PC-3 (cell line): ENCODE results near the gene GPR137B. TPM values are rescaled to one million over a fixed set of nuclear protein-coding genes. Genes with fewer than 3 reads are reported as not detected.

Experiments
- ATAC-seq: fragments of 200-7000 bp; cut with Tn5 transposase; 2 replicates; pipeline ENCODE4 v1.9.1; 2020; ENCODE audit warnings: mild to moderate bottlenecking, moderate library complexity
- BruUV-seq: library from RNA; stranded (reverse); fragments of 400-500 nt; replicated peaks from 2 replicates; lab custom pipeline; 2021; lab: Mats Ljungman, UMichigan
- CTCF ChIA-PET: fragments of 300-600 bp; sonication (Branson Sonifier 250); formaldehyde crosslinking; loops from one replicate; lab custom pipeline; 2022; ENCODE audit warnings: antibody characterized with exemption; lab: Charles Lee
- POLR2A ChIA-PET: fragments of 300-600 bp; sonication (Branson Sonifier 250); formaldehyde crosslinking; loops from one replicate; lab custom pipeline; 2022; ENCODE audit warnings: antibody characterized with exemption; ENCODE audit not compliant: unreplicated experiment; lab: Charles Lee
- DNase-seq: peaks from one replicate; pipeline ENCODE4 v3.0.0-alpha.2; 2015
- H2AFZ ChIP-seq: fragments of 300-600 bp; sonication (generic); 2 replicates; pipeline ENCODE4 v1.6.0; 2016; ENCODE audit warnings: antibody characterized with exemption, low read length
- H3F3A ChIP-seq: fragments of 300-600 bp; sonication (generic); one replicate; pipeline ENCODE4 v1.6.0; 2017; ENCODE audit warnings: antibody characterized with exemption, low read length, control low read depth, mild to moderate bottlenecking; ENCODE audit not compliant: unreplicated experiment
- H3K27ac ChIP-seq: fragments of 300-600 bp; sonication (generic); 2 replicates; pipeline ENCODE4 v1.5.1; 2016; ENCODE audit warnings: mild to moderate bottlenecking, low read length
- H3K27me3 ChIP-seq: fragments of 300-600 bp; sonication (generic); 2 replicates; pipeline ENCODE4 v1.6.1; 2016; ENCODE audit warnings: low read length, mixed read lengths
- H3K36me3 ChIP-seq: fragments of 300-600 bp; sonication (generic); 2 replicates; pipeline ENCODE4 v1.6.1; 2016; ENCODE audit warnings: low read depth, mixed run types, low read length, mixed read lengths
- H3K4me1 ChIP-seq: fragments of 300-600 bp; sonication (generic); 2 replicates; pipeline ENCODE4 v1.5.1; 2016; ENCODE audit warnings: low read length; ENCODE audit not compliant: insufficient read depth
- H3K4me2 ChIP-seq: fragments of 300-600 bp; sonication (generic); 2 replicates; pipeline ENCODE4 v1.6.0; 2016; ENCODE audit warnings: low read length
- H3K4me3 ChIP-seq: fragments of 300-600 bp; sonication (generic); 2 replicates; pipeline ENCODE4 v1.5.1; 2016; ENCODE audit warnings: mild to moderate bottlenecking, low read length, mixed read lengths
- H3K79me2 ChIP-seq: fragments of 300-600 bp; sonication (generic); 2 replicates; pipeline ENCODE4 v1.6.1; 2017; ENCODE audit warnings: low read length, mixed read lengths
- H3K9ac ChIP-seq: fragments of 300-600 bp; sonication (generic); 2 replicates; pipeline ENCODE4 v1.6.0; 2016; ENCODE audit warnings: mild to moderate bottlenecking, low read length
- H3K9me2 ChIP-seq: fragments of 300-600 bp; sonication (generic); replicated peaks from 2 replicates; pipeline ENCODE4 v1.6.1; 2016; ENCODE audit warnings: mixed run types, low read length, mixed read lengths
- H3K9me3 ChIP-seq: fragments of 300-600 bp; sonication (generic); 2 replicates; pipeline ENCODE4 v1.6.1; 2016; ENCODE audit warnings: low read length, mixed read lengths
- H4K20me1 ChIP-seq: fragments of 300-600 bp; sonication (generic); 2 replicates; pipeline ENCODE4 v1.6.1; 2016; ENCODE audit warnings: low read length, mixed read lengths
- CTCF ChIP-seq: fragments of 300-600 bp; sonication (generic); conservative IDR thresholded peaks from 2 replicates; pipeline ENCODE4 v1.5.1; 2017; ENCODE audit warnings: antibody characterized with exemption, low read depth, mild to moderate bottlenecking, low read length
- EZH2 ChIP-seq: fragments of 300-600 bp; sonication (generic); IDR thresholded peaks from one replicate; pipeline ENCODE4 v1.6.1; 2017; ENCODE audit warnings: antibody characterized with exemption, mild to moderate bottlenecking, low read length; ENCODE audit not compliant: unreplicated experiment
- EZH2phosphoT487 ChIP-seq: fragments of 300-600 bp; sonication (generic); IDR thresholded peaks from 2 replicates; pipeline ENCODE4 v1.6.1; 2018; ENCODE audit warnings: mild to moderate bottlenecking, antibody characterized with exemption, low read length, borderline replicate concordance
- intact Hi-C: fragments of 100-400 bp; cut with micrococcal nuclease; formaldehyde crosslinking; loops from 2 replicates; pipeline ENCODE4 v1.9.0; 2023
- total RNA-seq: library from RNA; depleted of rRNA; stranded (reverse); fragments of >200 nt; gene quantifications from 2 replicates; pipeline ENCODE4 v1.2.3, GENCODE V29; 2014

The GPR137B gene
- total RNA-seq, 1 experiment from 2014 or later: 2.3 TPM

GRCh38 chr1:236214761-236215160 lies 72.4 kb downstream of the GPR137B start:
- no TSS peak for BruUV-seq
- Histone ChIP-seq H3K4me3 (no peak overlapping the region), H3K4me1 (no peaks in the 10 kb centered on the region), H3K9me3 (no peaks in the 10 kb centered on the region), H3K9me2 (no peaks in the 10 kb centered on the region), H2AFZ (no peak overlapping the region), H3K9ac (no peak overlapping the region), H3K27ac (no peak overlapping the region), H3K79me2 (no peaks in the 10 kb centered on the region), H4K20me1 (no peaks in the 10 kb centered on the region), H3F3A (no peaks in the 10 kb centered on the region), H3K4me2 (no peak overlapping the region), H3K27me3 (no peaks in the 10 kb centered on the region), H3K36me3 (no peaks in the 10 kb centered on the region)
- ATAC-seq: peak; percentile 75
- ChIA-PET POLR2A (no interaction called here), CTCF (no interaction called here)
- no peak for DNase-seq
- intact Hi-C loops: loop anchor here (2.0 kb wide), 1 partner anchor 34 kb away; no protein-coding TSS in a partner anchor
- TF ChIP-seq CTCF (no peak), EZH2phosphoT487 (no peak), EZH2 (no peak)

GRCh38 chr1:236220473-236220872 lies 78.1 kb downstream of the GPR137B start:
- Histone ChIP-seq H3K4me2 (no peak overlapping the region), H3K27me3 (no peaks in the 10 kb centered on the region), H3K4me3 (no peak overlapping the region), H4K20me1 (no peaks in the 10 kb centered on the region), H3K9me3 (no peaks in the 10 kb centered on the region), H3K9ac (no peak overlapping the region), H2AFZ (no peak overlapping the region), H3K9me2 (no peaks in the 10 kb centered on the region), H3F3A (no peaks in the 10 kb centered on the region), H3K4me1 (no peaks in the 10 kb centered on the region), H3K27ac (no peak overlapping the region), H3K36me3 (no peaks in the 10 kb centered on the region), H3K79me2 (no peaks in the 10 kb centered on the region)
- no TSS peak for BruUV-seq
- intact Hi-C loops: no loop called here
- no peak for DNase-seq
- ChIA-PET CTCF (no interaction called here), POLR2A (no interaction called here)
- no peak for ATAC-seq
- TF ChIP-seq EZH2phosphoT487 (no peak), EZH2 (no peak), CTCF (no peak)

GRCh38 chr1:236222632-236223031 lies 80.3 kb downstream of the GPR137B start:
- Histone ChIP-seq H3K9ac (no peak overlapping the region), H2AFZ (no peak overlapping the region), H3K4me1 (no peaks in the 10 kb centered on the region), H3K9me3 (no peaks in the 10 kb centered on the region), H3F3A (no peaks in the 10 kb centered on the region), H3K36me3 (no peaks in the 10 kb centered on the region), H3K9me2 (no peaks in the 10 kb centered on the region), H3K27me3 (no peaks in the 10 kb centered on the region), H3K79me2 (no peaks in the 10 kb centered on the region), H3K27ac (no peak overlapping the region), H4K20me1 (no peaks in the 10 kb centered on the region), H3K4me3 (no peak overlapping the region), H3K4me2 (no peak overlapping the region)
- ATAC-seq: no peak
- CTCF ChIA-PET: no interaction called here
- no peak for TF ChIP-seq EZH2phosphoT487
- no TSS peak for BruUV-seq
- intact Hi-C loops: no loop called here
- DNase-seq: no peak
- POLR2A ChIA-PET: no interaction called here
